DOHH2 (cell line): ENCODE measurements around the gene TRMU.

Experiments
- H3F3A ChIP-seq: fragments of 200-600 bp; sonication (generic), shearing (Covaris generic); 2 replicates; pipeline ENCODE4 v1.6.0; 2016; ENCODE audit warnings: antibody characterized with exemption, mild to moderate bottlenecking; ENCODE audit not compliant: control insufficient read depth, insufficient read depth
- H3K27ac ChIP-seq: fragments of 200-600 bp; sonication (generic); 2 replicates; pipeline ENCODE4 v1.5.1; 2014; ENCODE audit warnings: low read depth, mild to moderate bottlenecking, low read length, moderate library complexity
- H3K27me3 ChIP-seq: fragments of 200-600 bp; sonication (generic); 2 replicates; pipeline ENCODE4 v1.6.1; 2014; ENCODE audit warnings: mild to moderate bottlenecking, low read length, mixed read lengths; ENCODE audit not compliant: control insufficient read depth
- H3K36me3 ChIP-seq: fragments of 200-600 bp; sonication (generic); 2 replicates; pipeline ENCODE4 v1.6.1; 2014; ENCODE audit warnings: mild to moderate bottlenecking, low read length, moderate library complexity, mixed read lengths; ENCODE audit not compliant: control insufficient read depth
- H3K4me1 ChIP-seq: fragments of 200-600 bp; sonication (generic); 2 replicates; pipeline ENCODE4 v1.6.1; 2014; ENCODE audit warnings: mild to moderate bottlenecking, low read length, mixed read lengths; ENCODE audit not compliant: control insufficient read depth
- H3K4me2 ChIP-seq: fragments of 200-600 bp; sonication (generic); 2 replicates; pipeline ENCODE4 v1.6.0; 2014; ENCODE audit warnings: mild to moderate bottlenecking, low read length, moderate library complexity
- H3K4me3 ChIP-seq: fragments of 200-600 bp; sonication (generic); 2 replicates; pipeline ENCODE4 v1.5.1; 2014; ENCODE audit warnings: mild to moderate bottlenecking, low read length, mixed read lengths
- H3K79me2 ChIP-seq: fragments of 200-600 bp; sonication (generic); 2 replicates; pipeline ENCODE4 v1.6.1; 2014; ENCODE audit warnings: mild to moderate bottlenecking, low read length, mixed read lengths; ENCODE audit not compliant: control insufficient read depth
- H3K9me2 ChIP-seq: fragments of 200-600 bp; sonication (generic); replicated peaks from 2 replicates; pipeline ENCODE4 v1.6.1; 2014; ENCODE audit warnings: mild to moderate bottlenecking, low read length, mixed read lengths; ENCODE audit not compliant: control insufficient read depth
- H3K9me3 ChIP-seq: fragments of 200-600 bp; sonication (generic); 2 replicates; pipeline ENCODE4 v1.6.1; 2014; ENCODE audit warnings: antibody characterized with exemption, low read length, mixed read lengths; ENCODE audit not compliant: control insufficient read depth, insufficient read depth
- H4K20me1 ChIP-seq: fragments of 200-600 bp; sonication (generic); 2 replicates; pipeline ENCODE4 v1.6.0; 2014; ENCODE audit warnings: low read depth, mild to moderate bottlenecking, antibody characterized with exemption, low read length, moderate library complexity; ENCODE audit not compliant: control insufficient read depth, insufficient read depth
- CTCF ChIP-seq: fragments of 200-600 bp; sonication (generic); IDR thresholded peaks from one replicate; pipeline ENCODE4 v1.5.1; 2014; ENCODE audit warnings: antibody characterized with exemption, mild to moderate bottlenecking, low read depth, low read length; ENCODE audit not compliant: poor library complexity, severe bottlenecking
- EZH2phosphoT487 ChIP-seq: fragments of 200-600 bp; sonication (generic); IDR thresholded peaks from 2 replicates; pipeline ENCODE4 v1.6.1; 2017; ENCODE audit warnings: borderline replicate concordance, mild to moderate bottlenecking, antibody characterized with exemption, low read length, moderate library complexity, mixed read lengths

The TRMU gene

GRCh38 chr22:46351767-46352166, 16.3 kb downstream of the TRMU start:
- H4K20me1 ChIP-seq = no peaks in the 10 kb centered on the region
- no peak overlapping the region for H3K4me3 ChIP-seq
- no peak overlapping the region for H3K4me2 ChIP-seq
- no peak overlapping the region for H3K27ac ChIP-seq
- no peaks in the 10 kb centered on the region for H3K9me3 ChIP-seq
- H3K9me2 ChIP-seq = no peaks in the 10 kb centered on the region
- H3K36me3 ChIP-seq = peaks cover 92% of the 10 kb centered on the region
- H3F3A ChIP-seq = no peaks in the 10 kb centered on the region
- no peaks in the 10 kb centered on the region for H3K4me1 ChIP-seq
- TF ChIP-seq EZH2phosphoT487 (no peak), CTCF (no peak)
- no peaks in the 10 kb centered on the region for H3K27me3 ChIP-seq
- H3K79me2 ChIP-seq = no peaks in the 10 kb centered on the region

- H3K4me2 ChIP-seq = no peak overlapping the region
- H3K4me3 ChIP-seq = no peak overlapping the region
- no peaks in the 10 kb centered on the region for H3K9me2 ChIP-seq
- H3K27me3 ChIP-seq = no peaks in the 10 kb centered on the region
- TF ChIP-seq EZH2phosphoT487 (no peak), CTCF (no peak)
- H3K4me1 ChIP-seq = no peaks in the 10 kb centered on the region
- no peaks in the 10 kb centered on the region for H4K20me1 ChIP-seq
- H3F3A ChIP-seq = no peaks in the 10 kb centered on the region
- no peaks in the 10 kb centered on the region for H3K9me3 ChIP-seq
- no peak overlapping the region for H3K27ac ChIP-seq
- peaks cover 89% of the 10 kb centered on the region for H3K36me3 ChIP-seq
- no peaks in the 10 kb centered on the region for H3K79me2 ChIP-seq
These were observed 16.8 kb downstream of the TRMU start for GRCh38 chr22:46352276-46352675.

DNA sequence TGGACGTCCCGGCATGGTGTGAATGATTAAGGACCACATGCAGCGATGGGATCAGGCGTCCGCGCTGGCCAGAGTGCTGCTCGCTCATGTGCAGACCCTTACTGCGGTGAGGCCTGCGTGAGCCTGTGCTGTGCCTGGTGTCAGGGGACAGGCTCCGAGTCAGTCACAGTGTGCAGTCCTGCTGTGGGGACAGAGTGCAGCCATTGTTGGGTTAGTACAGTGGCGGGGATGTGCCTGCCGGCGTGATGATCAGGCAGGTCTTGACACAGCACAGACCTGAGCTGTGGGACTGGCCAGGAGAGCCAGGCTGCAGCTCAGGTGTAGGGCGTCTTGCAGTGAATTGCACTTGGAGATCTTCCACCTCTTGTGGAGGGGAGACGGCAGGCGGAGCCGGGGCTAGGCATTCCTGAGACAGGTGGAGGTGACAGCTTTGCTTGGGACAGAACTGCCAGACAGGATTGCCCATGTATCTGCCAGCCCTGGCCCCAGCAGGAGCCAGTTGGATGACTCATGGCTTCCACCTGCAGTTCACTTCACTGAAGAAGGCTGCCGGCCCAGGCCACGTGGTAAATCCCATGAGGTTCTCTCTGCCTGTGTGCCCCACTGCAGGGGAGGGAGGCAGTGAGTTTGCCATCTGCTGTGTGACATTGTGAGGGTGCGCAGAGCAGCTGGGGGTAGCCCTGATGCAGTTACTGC, 17.3 kb downstream of the TRMU start:
- no peak overlapping the region for H3K27ac ChIP-seq
- H3K4me2 ChIP-seq = no peak overlapping the region
- no peaks in the 10 kb centered on the region for H3K9me3 ChIP-seq
- peaks cover 86% of the 10 kb centered on the region for H3K36me3 ChIP-seq
- H3F3A ChIP-seq = no peaks in the 10 kb centered on the region
- no peaks in the 10 kb centered on the region for H3K27me3 ChIP-seq
- no peaks in the 10 kb centered on the region for H3K4me1 ChIP-seq
- no peaks in the 10 kb centered on the region for H4K20me1 ChIP-seq
- H3K4me3 ChIP-seq = no peak overlapping the region
- no peaks in the 10 kb centered on the region for H3K79me2 ChIP-seq
- no peak for TF ChIP-seq CTCF
- TF ChIP-seq EZH2phosphoT487 = no peak
- no peaks in the 10 kb centered on the region for H3K9me2 ChIP-seq
